ENCODE results near the gene VPREB1.
"Not testable (repeated sequence)": the region's sequence is repeated elsewhere in the genome, so short reads cannot be mapped to it uniquely, and the experiment has no call there.

The VPREB1 gene

GRCh38 chr22:22245256-22245909, 797 bp downstream of the VPREB1 start:
- H2BK120ac ChIP-seq (ENCODE audit: low read depth, low read length) = no peak overlapping the region
- no peaks in the 10 kb centered on the region for H3K4me1 ChIP-seq (ENCODE audit: control insufficient read depth, low read depth, low read length)
- no peak overlapping the region for H3K23ac ChIP-seq (ENCODE audit: low read length)
- peaks cover 22% of the 10 kb centered on the region for H3K27me3 ChIP-seq (ENCODE audit: insufficient read depth, low read length, poor library complexity)
- no peak for DNase-seq
- H4K8ac ChIP-seq (ENCODE audit: low read depth, low read length) = no peak overlapping the region
- H3K4me2 ChIP-seq (ENCODE audit: low read length) = no peak overlapping the region
- no peak overlapping the region for H3K9ac ChIP-seq (ENCODE audit: low read length)
- H3K4ac ChIP-seq (ENCODE audit: low read depth, low read length) = no peak overlapping the region
- no CpG with 5 or more reads among the region's 18 CpGs for WGBS (ENCODE audit: extremely low coverage, insufficient coverage, low lambda C conversion rate)
- no peak overlapping the region for H4K5ac ChIP-seq (ENCODE audit: low read length)
- H3K27ac ChIP-seq (ENCODE audit: low read depth, low read length) = no peak overlapping the region
- no peak overlapping the region for H2AK5ac ChIP-seq (ENCODE audit: low read length)
- H3K56ac ChIP-seq (ENCODE audit: low read length) = no peak overlapping the region
- no peaks in the 10 kb centered on the region for H3K79me1 ChIP-seq (ENCODE audit: low read length)
- no peak overlapping the region for H3K4me3 ChIP-seq (ENCODE audit: low read length)
- H3K36me3 ChIP-seq (ENCODE audit: control insufficient read depth, insufficient read depth, low read length) = no peaks in the 10 kb centered on the region
- H2BK15ac ChIP-seq (replicated peaks; ENCODE audit: low read depth) = no peak overlapping the region
- H3K79me2 ChIP-seq (ENCODE audit: control insufficient read depth, insufficient read depth, low read length) = no peaks in the 10 kb centered on the region
- H3K18ac ChIP-seq (ENCODE audit: low read length) = no peak overlapping the region
- no peak overlapping the region for H2BK5ac ChIP-seq (ENCODE audit: low read length)

GRCh38 chr22:22245935-22246525, 1.4 kb downstream of the VPREB1 start:
- Histone ChIP-seq H3K79me1 (ENCODE audit: low read length) (no peaks in the 10 kb centered on the region), H2AK5ac (ENCODE audit: low read length) (no peak overlapping the region), H3K56ac (ENCODE audit: low read length) (no peak overlapping the region), H3K4me1 (ENCODE audit: control insufficient read depth, low read depth, low read length) (no peaks in the 10 kb centered on the region), H3K4ac (ENCODE audit: low read depth, low read length) (no peak overlapping the region), H4K8ac (ENCODE audit: low read depth, low read length) (no peak overlapping the region), H2BK15ac (replicated peaks; ENCODE audit: low read depth) (no peak overlapping the region), H3K4me2 (ENCODE audit: low read length) (no peak overlapping the region), H3K23ac (ENCODE audit: low read length) (no peak overlapping the region), H3K18ac (ENCODE audit: low read length) (no peak overlapping the region), H3K27ac (ENCODE audit: low read depth, low read length) (no peak overlapping the region), H3K9ac (ENCODE audit: low read length) (no peak overlapping the region), H3K4me3 (ENCODE audit: low read length) (no peak overlapping the region), H3K79me2 (ENCODE audit: control insufficient read depth, insufficient read depth, low read length) (no peaks in the 10 kb centered on the region), H3K27me3 (ENCODE audit: insufficient read depth, low read length, poor library complexity) (peaks cover 22% of the 10 kb centered on the region), H2BK5ac (ENCODE audit: low read length) (no peak overlapping the region), H3K36me3 (ENCODE audit: control insufficient read depth, insufficient read depth, low read length) (no peaks in the 10 kb centered on the region), H2BK120ac (ENCODE audit: low read depth, low read length) (no peak overlapping the region), H4K5ac (ENCODE audit: low read length) (no peak overlapping the region)
- no CpG with 5 or more reads among the region's 6 CpGs for WGBS (ENCODE audit: extremely low coverage, insufficient coverage, low lambda C conversion rate)
- DNase-seq = no peak

DNA sequence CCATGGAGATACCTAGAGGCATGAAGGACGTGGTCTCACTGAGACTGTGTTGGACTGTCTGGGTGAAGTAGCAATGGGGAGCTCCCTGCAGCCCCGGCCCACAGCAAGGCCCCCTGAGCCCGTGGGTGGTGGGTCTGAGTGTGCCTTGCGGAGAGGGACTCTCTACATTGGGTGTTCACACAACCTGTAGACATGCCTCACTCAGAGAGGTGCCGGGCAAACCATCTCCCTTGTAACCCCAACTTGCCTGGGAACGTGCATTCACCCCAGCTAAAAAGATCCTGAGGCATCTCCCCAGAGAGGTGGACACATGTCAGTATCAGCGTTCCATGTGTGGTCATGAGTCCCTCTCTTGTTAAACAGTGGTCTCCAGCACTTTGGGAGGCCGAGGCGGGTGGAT, 2.1 kb downstream of the VPREB1 start:
- H3K79me2 ChIP-seq (ENCODE audit: control insufficient read depth, insufficient read depth, low read length) = no peaks in the 10 kb centered on the region
- H3K23ac ChIP-seq (ENCODE audit: low read length) = no peak overlapping the region
- no peak for DNase-seq
- no peak overlapping the region for H2BK5ac ChIP-seq (ENCODE audit: low read length)
- H2BK15ac ChIP-seq (replicated peaks; ENCODE audit: low read depth) = no peak overlapping the region
- no peak overlapping the region for H2BK120ac ChIP-seq (ENCODE audit: low read depth, low read length)
- H3K4ac ChIP-seq (ENCODE audit: low read depth, low read length) = no peak overlapping the region
- H3K9ac ChIP-seq (ENCODE audit: low read length) = no peak overlapping the region
- no CpG with 5 or more reads among the region's 9 CpGs for WGBS (ENCODE audit: extremely low coverage, insufficient coverage, low lambda C conversion rate)
- no peak overlapping the region for H4K8ac ChIP-seq (ENCODE audit: low read depth, low read length)
- no peak overlapping the region for H3K4me3 ChIP-seq (ENCODE audit: low read length)
- peaks cover 20% of the 10 kb centered on the region for H3K27me3 ChIP-seq (ENCODE audit: insufficient read depth, low read length, poor library complexity)
- H2AK5ac ChIP-seq (ENCODE audit: low read length) = no peak overlapping the region
- H3K27ac ChIP-seq (ENCODE audit: low read depth, low read length) = no peak overlapping the region
- H3K4me2 ChIP-seq (ENCODE audit: low read length) = no peak overlapping the region
- no peak overlapping the region for H3K56ac ChIP-seq (ENCODE audit: low read length)
- H3K18ac ChIP-seq (ENCODE audit: low read length) = no peak overlapping the region
- H3K4me1 ChIP-seq (ENCODE audit: control insufficient read depth, low read depth, low read length) = no peaks in the 10 kb centered on the region
- H3K36me3 ChIP-seq (ENCODE audit: control insufficient read depth, insufficient read depth, low read length) = no peaks in the 10 kb centered on the region
- no peaks in the 10 kb centered on the region for H3K79me1 ChIP-seq (ENCODE audit: low read length)
- H4K5ac ChIP-seq (ENCODE audit: low read length) = no peak overlapping the region

GRCh38 chr22:22248878-22249277, 4.3 kb downstream of the VPREB1 start:
- no CpG with 5 or more reads among the region's 3 CpGs for WGBS (ENCODE audit: extremely low coverage, insufficient coverage, low lambda C conversion rate)
- H3K27me3 ChIP-seq (ENCODE audit: insufficient read depth, low read length, poor library complexity) = peaks cover 18% of the 10 kb centered on the region

GRCh38 chr22:22250651-22251050, 6.1 kb downstream of the VPREB1 start:
- not testable (repeated sequence) for H3K56ac ChIP-seq (ENCODE audit: low read length); H3K4ac ChIP-seq (ENCODE audit: low read depth, low read length); H4K8ac ChIP-seq (ENCODE audit: low read depth, low read length); H2BK5ac ChIP-seq (ENCODE audit: low read length); H2BK120ac ChIP-seq (ENCODE audit: low read depth, low read length); H3K36me3 ChIP-seq (ENCODE audit: control insufficient read depth, insufficient read depth, low read length); H3K4me1 ChIP-seq (ENCODE audit: control insufficient read depth, low read depth, low read length); H3K79me2 ChIP-seq (ENCODE audit: control insufficient read depth, insufficient read depth, low read length); H3K4me2 ChIP-seq (ENCODE audit: low read length); H3K27ac ChIP-seq (ENCODE audit: low read depth, low read length); H4K5ac ChIP-seq (ENCODE audit: low read length); H3K9ac ChIP-seq (ENCODE audit: low read length); H3K79me1 ChIP-seq (ENCODE audit: low read length); H3K23ac ChIP-seq (ENCODE audit: low read length); H2AK5ac ChIP-seq (ENCODE audit: low read length); H3K18ac ChIP-seq (ENCODE audit: low read length); H2BK15ac ChIP-seq (replicated peaks; ENCODE audit: low read depth); DNase-seq; H3K4me3 ChIP-seq (ENCODE audit: low read length)
- WGBS (ENCODE audit: extremely low coverage, insufficient coverage, low lambda C conversion rate) = no CpG with 5 or more reads among the region's 8 CpGs
- peaks cover 16% of the 10 kb centered on the region for H3K27me3 ChIP-seq (ENCODE audit: insufficient read depth, low read length, poor library complexity)

More at GRCh38 chr22:22248878-22249277, 4.3 kb downstream of the VPREB1 start:
- H2BK15ac ChIP-seq (replicated peaks; ENCODE audit: low read depth) = no peak overlapping the region
- H3K4ac ChIP-seq (ENCODE audit: low read depth, low read length) = no peak overlapping the region
- no peak overlapping the region for H2AK5ac ChIP-seq (ENCODE audit: low read length)
- no peak overlapping the region for H3K4me3 ChIP-seq (ENCODE audit: low read length)
- H3K36me3 ChIP-seq (ENCODE audit: control insufficient read depth, insufficient read depth, low read length) = no peaks in the 10 kb centered on the region
- H3K4me2 ChIP-seq (ENCODE audit: low read length) = no peak overlapping the region
- H3K9ac ChIP-seq (ENCODE audit: low read length) = no peak overlapping the region
- no peak overlapping the region for H3K23ac ChIP-seq (ENCODE audit: low read length)
- H3K56ac ChIP-seq (ENCODE audit: low read length) = no peak overlapping the region
- no peak overlapping the region for H3K18ac ChIP-seq (ENCODE audit: low read length)
- no peak overlapping the region for H3K27ac ChIP-seq (ENCODE audit: low read depth, low read length)
- no peaks in the 10 kb centered on the region for H3K79me2 ChIP-seq (ENCODE audit: control insufficient read depth, insufficient read depth, low read length)
- no peaks in the 10 kb centered on the region for H3K4me1 ChIP-seq (ENCODE audit: control insufficient read depth, low read depth, low read length)
- no peak overlapping the region for H4K5ac ChIP-seq (ENCODE audit: low read length)
- no peak overlapping the region for H4K8ac ChIP-seq (ENCODE audit: low read depth, low read length)
- no peaks in the 10 kb centered on the region for H3K79me1 ChIP-seq (ENCODE audit: low read length)
- H2BK5ac ChIP-seq (ENCODE audit: low read length) = no peak overlapping the region
- no peak for DNase-seq
- H2BK120ac ChIP-seq (ENCODE audit: low read depth, low read length) = no peak overlapping the region

- not testable (repeated sequence) for H2BK15ac ChIP-seq (replicated peaks; ENCODE audit: low read depth); H2BK120ac ChIP-seq (ENCODE audit: low read depth, low read length); H3K79me2 ChIP-seq (ENCODE audit: control insufficient read depth, insufficient read depth, low read length); H3K9ac ChIP-seq (ENCODE audit: low read length); H4K5ac ChIP-seq (ENCODE audit: low read length); DNase-seq; H3K18ac ChIP-seq (ENCODE audit: low read length); H3K4me3 ChIP-seq (ENCODE audit: low read length); H3K79me1 ChIP-seq (ENCODE audit: low read length); H3K4me2 ChIP-seq (ENCODE audit: low read length); H3K56ac ChIP-seq (ENCODE audit: low read length); H3K4ac ChIP-seq (ENCODE audit: low read depth, low read length); H2BK5ac ChIP-seq (ENCODE audit: low read length); H2AK5ac ChIP-seq (ENCODE audit: low read length); H3K23ac ChIP-seq (ENCODE audit: low read length); H3K27ac ChIP-seq (ENCODE audit: low read depth, low read length); H4K8ac ChIP-seq (ENCODE audit: low read depth, low read length); H3K36me3 ChIP-seq (ENCODE audit: control insufficient read depth, insufficient read depth, low read length); H3K4me1 ChIP-seq (ENCODE audit: control insufficient read depth, low read depth, low read length); H3K27me3 ChIP-seq (ENCODE audit: insufficient read depth, low read length, poor library complexity)
- no CpG with 5 or more reads among the region's 13 CpGs for WGBS (ENCODE audit: extremely low coverage, insufficient coverage, low lambda C conversion rate)
Observed at GRCh38 chr22:22256133-22256532, 11.5 kb downstream of the VPREB1 start.
